EH (cell line): ENCODE data around the gene UQCR10.
A peak's percentile ranks its signal among the peaks of the same experiment; 100 is the strongest.

Experiments used
- DNase-seq: peaks from one replicate; pipeline ENCODE4 v3.0.0-alpha.2; 2015; ENCODE audit warnings: low read depth

UQCR10 gene

DNA sequence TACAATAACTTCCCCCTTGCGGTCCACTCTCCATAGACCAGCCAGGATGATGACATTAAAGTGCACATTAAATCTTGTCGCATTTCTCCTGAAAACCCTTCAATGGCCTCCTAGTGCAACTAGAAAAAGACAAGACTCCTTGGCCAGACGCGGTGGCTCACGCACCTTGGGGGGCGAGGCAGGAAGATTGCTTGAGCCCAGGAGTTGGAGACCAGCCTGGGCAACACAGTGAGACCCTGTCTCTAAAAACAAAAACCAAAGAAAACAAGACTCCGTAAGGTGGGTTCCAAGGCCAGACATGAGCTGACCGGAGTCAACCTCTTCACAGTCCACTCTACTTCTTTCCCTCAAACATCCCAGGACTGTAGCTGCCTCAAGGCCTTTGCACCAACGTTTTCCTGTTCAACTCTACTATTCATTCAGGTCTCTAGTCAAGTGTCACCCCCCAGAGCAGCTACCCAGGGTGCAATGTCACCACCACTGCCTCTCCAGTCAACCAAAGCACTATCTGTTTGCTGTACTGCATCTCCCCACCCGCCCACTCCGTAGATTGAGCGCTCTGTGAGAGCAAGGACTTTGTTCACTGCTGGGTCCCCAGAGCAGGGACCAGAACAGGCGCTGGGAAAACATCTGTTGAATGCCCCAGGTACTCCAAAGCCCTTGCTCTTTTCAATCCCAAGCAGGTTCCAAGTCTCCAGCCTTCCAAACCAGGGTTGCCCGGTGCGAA, 1.1 kb upstream of the UQCR10 start:
- no peak for DNase-seq

- DNase-seq, result peak; percentile 98
Observed at GRCh38 chr22:29766632-29767170, 468 bp upstream of the UQCR10 start, which contains the start of gene ZMAT5. Gene ZMAT5, minus strand, starts transcription at chr22:29767007. Its CDS starts 18,463 bp downstream, at chr22:29748544.

DNA sequence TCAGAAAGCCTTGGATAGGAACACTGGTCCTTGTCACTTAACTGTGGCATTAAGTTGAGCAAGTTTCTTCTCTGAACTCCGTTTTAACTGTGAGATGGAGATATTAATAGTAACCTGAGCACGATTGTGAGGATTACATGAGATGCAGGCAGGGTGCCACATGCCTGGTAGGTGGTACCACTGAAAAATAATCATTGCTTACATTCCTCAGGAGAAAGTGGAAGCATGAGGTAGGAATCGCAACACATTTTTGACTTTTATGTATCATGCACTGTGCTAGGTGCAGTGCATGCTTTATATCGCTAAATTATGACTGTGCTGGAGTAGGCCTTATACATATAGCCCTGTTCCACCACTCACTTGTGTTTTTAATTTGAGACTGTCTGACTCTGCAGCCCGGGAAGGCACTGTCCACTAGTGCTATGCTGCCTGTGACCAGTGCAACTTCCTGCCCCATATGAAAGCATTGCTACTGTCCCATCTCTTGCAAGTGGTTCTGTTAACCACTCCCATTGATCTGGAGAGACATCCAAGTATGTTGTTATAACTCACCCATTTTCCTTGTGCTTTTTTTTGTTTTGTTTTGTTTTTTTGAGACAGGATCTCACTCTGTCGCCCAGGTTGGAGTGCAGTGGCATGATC, 1.0 kb downstream of the UQCR10 start:
- DNase-seq, result peak; percentile 47

DNA sequence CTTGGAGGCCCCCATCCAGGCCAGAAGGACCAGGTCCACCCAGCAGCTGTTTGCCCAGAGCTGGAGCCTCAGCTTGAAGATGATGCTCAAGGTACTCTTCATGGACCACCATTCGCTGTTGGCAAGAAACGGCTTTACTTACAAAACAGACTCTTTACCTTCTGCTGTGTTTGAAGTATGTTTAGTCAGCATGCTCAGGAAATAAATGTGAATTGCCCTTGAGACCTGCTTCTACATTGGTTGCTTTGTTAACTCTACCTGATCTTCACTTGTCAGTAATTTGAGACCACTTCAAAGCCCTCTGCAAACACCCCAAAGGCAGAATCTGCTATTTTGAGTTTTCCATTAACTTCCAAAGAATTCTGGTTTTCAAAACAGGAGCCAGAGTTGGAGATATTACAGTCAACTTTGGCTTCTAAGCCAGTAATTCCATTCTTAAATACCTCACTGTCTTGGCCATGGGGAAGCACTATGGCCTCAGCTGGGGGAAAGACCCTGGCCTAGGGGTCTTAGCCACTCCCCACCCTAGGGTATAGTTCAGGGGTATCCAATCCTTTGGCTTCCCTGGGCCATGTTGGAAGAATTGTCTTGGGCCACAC, 2.7 kb downstream of the UQCR10 start:
- no peak for DNase-seq

DNA sequence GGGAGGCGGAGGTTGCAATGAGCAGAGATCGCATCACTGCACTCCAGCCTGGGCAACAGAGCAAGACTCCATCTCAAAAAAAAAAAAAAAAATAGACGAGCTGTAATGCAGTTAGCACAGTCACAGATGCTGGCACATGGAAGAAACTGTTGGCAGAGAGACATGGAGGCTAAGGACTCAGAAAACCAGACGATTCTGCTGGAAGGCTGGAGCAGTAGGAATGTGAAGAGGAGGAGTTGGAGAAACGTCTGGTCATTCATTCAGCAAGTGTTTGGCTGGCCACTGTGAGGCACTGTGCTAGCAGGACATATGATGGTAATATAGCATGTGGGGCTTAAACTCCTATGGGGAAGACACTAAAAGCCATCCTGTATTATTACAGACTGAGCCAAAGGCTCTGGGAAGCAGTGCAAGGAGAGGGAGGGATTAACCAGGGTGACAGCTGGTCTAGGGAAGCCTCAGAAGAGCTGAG, 5.0 kb downstream of the UQCR10 start:
- DNase-seq, result peak; percentile 74

DNA sequence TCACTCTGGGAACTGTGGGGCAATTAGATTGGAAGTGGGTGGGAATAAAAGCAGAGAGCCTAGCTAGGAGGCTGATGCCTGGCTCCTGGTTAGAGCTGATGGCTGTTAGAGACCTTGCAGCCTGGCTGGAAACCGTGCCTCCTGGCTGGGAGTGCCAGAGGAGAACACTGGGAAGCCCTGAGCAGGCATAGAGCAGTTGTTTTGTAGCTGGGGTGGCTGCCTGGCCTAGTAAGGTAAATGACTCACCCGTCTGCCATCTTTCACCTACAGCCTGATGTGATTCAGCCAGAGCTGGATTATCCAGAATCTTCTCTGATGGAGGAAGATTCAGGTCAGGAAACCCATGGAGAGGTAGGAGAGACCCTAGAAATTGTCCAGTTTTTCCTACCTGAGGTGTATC, 6.1 kb downstream of the UQCR10 start:
- DNase-seq, result peak; percentile 51

GRCh38 chr22:29780220-29780619, 13.1 kb downstream of the UQCR10 start:
- no peak for DNase-seq

DNA sequence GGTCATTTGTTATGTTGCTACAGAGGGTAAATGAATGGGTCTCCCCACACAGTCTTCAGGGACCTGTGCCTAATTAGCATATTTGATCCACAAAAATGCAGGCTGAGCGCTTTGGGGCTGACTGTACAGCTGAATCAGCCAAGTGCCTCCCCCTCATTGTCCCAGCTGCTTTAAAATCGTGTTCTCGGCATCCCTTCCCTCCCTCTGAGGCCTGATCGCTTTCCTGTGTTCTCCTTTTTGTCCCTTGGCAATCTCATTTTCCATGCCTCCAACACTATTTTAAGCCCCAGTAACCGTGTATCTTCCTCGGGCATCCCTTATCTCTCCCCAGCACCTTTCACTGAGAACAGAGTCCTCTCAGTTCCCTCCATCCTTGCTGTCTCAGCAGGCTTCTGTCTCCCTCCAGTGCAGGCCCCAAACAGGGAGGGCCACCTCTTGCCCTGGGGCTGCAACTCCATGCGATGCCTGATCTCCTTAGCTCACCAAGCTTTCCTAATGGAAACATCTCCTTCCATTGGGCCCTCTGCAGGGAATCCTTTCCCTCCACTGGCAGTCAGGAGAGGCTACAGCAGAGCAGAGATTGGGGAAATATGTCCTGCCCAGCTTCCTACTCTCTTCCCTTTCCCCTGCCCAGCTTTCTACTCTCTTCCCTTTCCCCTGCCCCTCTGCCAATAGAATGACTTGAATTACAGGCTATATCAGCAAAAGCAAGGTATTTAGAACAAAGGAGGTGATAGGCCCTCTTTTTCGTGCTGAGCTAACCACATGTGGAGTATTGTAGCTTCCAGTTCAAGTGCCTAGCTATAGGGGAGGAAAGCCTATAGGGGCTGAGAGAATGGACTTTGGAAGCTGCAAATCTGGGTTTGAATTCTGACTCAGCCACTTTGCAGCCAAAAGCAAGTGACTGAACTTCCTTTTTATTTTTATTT, 13.8 kb downstream of the UQCR10 start:
- peak; percentile 90 for DNase-seq

- DNase-seq, result peak; percentile 51
Observed at GRCh38 chr22:29782061-29782845, 15.1 kb downstream of the UQCR10 start.

- no peak for DNase-seq
Observed at GRCh38 chr22:29784451-29785361, 17.5 kb downstream of the UQCR10 start.

GRCh38 chr22:29786031-29786430, 18.9 kb downstream of the UQCR10 start:
- DNase-seq, result no peak

GRCh38 chr22:29787371-29787980, 20.3 kb downstream of the UQCR10 start:
- no peak for DNase-seq

DNA sequence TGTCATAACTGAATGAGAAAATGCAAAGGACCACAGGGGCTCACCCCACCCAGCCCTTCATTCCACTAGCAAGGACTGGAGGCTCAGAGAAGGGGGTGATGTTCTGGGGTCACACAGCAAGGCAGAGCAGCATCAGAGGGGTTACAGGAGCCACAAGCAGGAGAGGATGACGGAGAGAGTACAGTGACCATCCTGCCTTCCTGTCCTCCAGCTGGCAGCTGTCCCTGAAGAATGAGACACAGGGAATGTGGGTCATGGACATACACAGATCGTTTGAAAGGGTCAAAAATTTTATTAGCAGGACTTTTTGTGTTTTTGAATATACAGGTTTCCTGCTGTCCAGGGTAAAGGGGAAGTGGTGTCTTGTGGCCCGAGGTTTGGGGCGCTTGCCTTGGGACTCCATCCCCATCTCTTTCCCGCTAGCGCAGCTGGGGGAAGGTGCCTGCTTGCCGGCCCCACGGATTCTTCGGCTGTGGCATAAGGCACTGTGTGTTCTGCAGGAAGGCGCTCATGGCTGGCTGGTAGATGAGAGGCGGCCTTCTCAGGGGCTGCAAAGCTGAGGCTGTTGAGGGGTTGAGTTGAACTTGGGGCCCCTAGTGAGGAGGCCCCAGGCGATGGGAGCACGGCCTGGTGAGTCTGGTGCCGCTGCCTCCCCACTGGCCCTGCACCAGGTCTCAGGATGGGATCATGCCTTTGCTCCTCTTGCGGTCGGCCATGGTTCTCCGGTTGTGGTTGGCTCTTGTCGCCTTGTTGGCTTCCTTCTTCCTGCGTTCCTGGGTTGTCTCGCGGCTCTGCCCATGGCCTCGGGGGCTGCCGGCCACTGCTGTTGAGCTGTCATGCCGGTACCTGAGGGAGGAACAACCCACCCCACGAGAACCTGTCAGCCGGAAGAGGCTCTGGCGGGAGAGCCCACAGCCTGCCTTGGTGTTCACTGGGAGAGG, 21.4 kb downstream of the UQCR10 start:
- no peak for DNase-seq

GRCh38 chr22:29790061-29790460, 22.9 kb downstream of the UQCR10 start:
- no peak for DNase-seq

- no peak for DNase-seq
Observed at GRCh38 chr22:29793396-29793795, 26.2 kb downstream of the UQCR10 start.

- no peak for DNase-seq
Observed at GRCh38 chr22:29795663-29796062, 28.5 kb downstream of the UQCR10 start.

GRCh38 chr22:29797351-29797750, 30.2 kb downstream of the UQCR10 start:
- DNase-seq, result no peak

DNA sequence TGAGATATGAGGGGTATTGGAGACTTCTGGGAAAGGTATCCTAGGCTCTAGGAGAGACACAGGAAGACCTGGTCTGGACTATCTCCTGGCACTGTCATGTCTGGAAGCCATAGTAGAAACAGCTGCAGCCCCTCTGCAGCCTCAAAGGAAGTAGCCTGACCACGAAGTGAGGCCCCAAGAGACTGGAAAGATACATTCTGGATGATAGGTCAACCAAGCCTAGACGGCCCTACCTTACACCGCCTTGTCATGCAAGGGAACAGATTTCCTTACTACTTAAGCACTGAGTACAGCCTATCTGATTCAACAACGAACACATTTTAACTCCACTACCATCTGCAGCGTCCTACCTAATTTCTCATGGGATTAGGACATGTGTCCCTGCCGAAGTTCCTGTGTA, 31.1 kb downstream of the UQCR10 start:
- DNase-seq, result no peak
